ENCODE measurements around the gene SERPINB4. TPM values are rescaled to one million over a fixed set of nuclear protein-coding genes. Genes with fewer than 3 reads are reported as not detected.

SERPINB4 gene
- total and polyA plus RNA-seq, 3 donors from 2014 or later: 0.24 to 0.90 TPM; not detected in 1

- H3K4me3 ChIP-seq: no peak overlapping the region
- no peaks in the 10 kb centered on the region for H3K36me3 ChIP-seq (ENCODE audit: low read depth, missing control alignments)
- no peaks in the 10 kb centered on the region for H3K27me3 ChIP-seq
- no peaks in the 10 kb centered on the region for H3K4me1 ChIP-seq
- H3K9me3 ChIP-seq: no peaks in the 10 kb centered on the region
- DNase-seq: no peak
- no peak overlapping the region for H3K27ac ChIP-seq
- TF ChIP-seq POLR2A (IDR thresholded peaks at IDR 0.05): no peak
- WGBS, 2 donors: 85 to 88% methylated on average over 2 of the region's 2 CpGs
- intact Hi-C loops (cut with DNase I; ENCODE audit: low total_unique reads): no loop called here
Observed at GRCh38 chr18:63681449-63682340, 37.6 kb upstream of the SERPINB4 start.

GRCh38 chr18:63679820-63680606 is 36.0 kb upstream of the SERPINB4 start:
- Histone ChIP-seq H3K27me3 (no peaks in the 10 kb centered on the region), H3K27ac (no peak overlapping the region), H3K4me3 (no peak overlapping the region), H3K9me3 (no peaks in the 10 kb centered on the region), H3K4me1 (no peaks in the 10 kb centered on the region), H3K36me3 (ENCODE audit: low read depth, missing control alignments) (no peaks in the 10 kb centered on the region)
- DNase-seq: no peak
- TF ChIP-seq CTCF (IDR thresholded peaks at IDR 0.05) (no peak), POLR2A (IDR thresholded peaks at IDR 0.05) (no peak)
- intact Hi-C loops (cut with DNase I; ENCODE audit: low total_unique reads): no loop called here
- WGBS, 2 donors: 69% methylated on average over 5 of the region's 5 CpGs

- 64 to 74% methylated on average over 5 of the region's 5 CpGs for WGBS, 2 donors
Observed at GRCh38 chr18:63677500-63678225, 33.6 kb upstream of the SERPINB4 start.

GRCh38 chr18:63676526-63677323 is 32.7 kb upstream of the SERPINB4 start:
- no peak overlapping the region for H3K4me3 ChIP-seq
- no peak overlapping the region for H3K27ac ChIP-seq
- TF ChIP-seq POLR2A (IDR thresholded peaks at IDR 0.05) (no peak), CTCF (IDR thresholded peaks at IDR 0.05) (no peak)
- intact Hi-C loops (cut with DNase I; ENCODE audit: low total_unique reads): no loop called here
- H3K4me1 ChIP-seq: no peaks in the 10 kb centered on the region
- H3K27me3 ChIP-seq: no peaks in the 10 kb centered on the region
- WGBS, 2 donors: 50 to 52% methylated on average over 5 of the region's 5 CpGs
- no peaks in the 10 kb centered on the region for H3K36me3 ChIP-seq (ENCODE audit: low read depth, missing control alignments)
- no peaks in the 10 kb centered on the region for H3K9me3 ChIP-seq
- DNase-seq: peak; percentile 15

More at GRCh38 chr18:63677500-63678225, 33.6 kb upstream of the SERPINB4 start:
- no peaks in the 10 kb centered on the region for H3K27me3 ChIP-seq
- no peaks in the 10 kb centered on the region for H3K9me3 ChIP-seq
- TF ChIP-seq CTCF (IDR thresholded peaks at IDR 0.05) (no peak), POLR2A (IDR thresholded peaks at IDR 0.05) (no peak)
- H3K27ac ChIP-seq: no peak overlapping the region
- H3K4me3 ChIP-seq: no peak overlapping the region
- no peaks in the 10 kb centered on the region for H3K36me3 ChIP-seq (ENCODE audit: low read depth, missing control alignments)
- no peaks in the 10 kb centered on the region for H3K4me1 ChIP-seq
- no peak for DNase-seq
- intact Hi-C loops (cut with DNase I; ENCODE audit: low total_unique reads): no loop called here
